Activated CD4-positive, alpha-beta T cell treated with anti-CD3 and anti-CD28 coated beads for 36 hours (primary cell): ENCODE measurements around the gene NT5C3A. TPM values are rescaled to one million over a fixed set of nuclear protein-coding genes. Genes with fewer than 3 reads are reported as not detected.
"Not testable (repeated sequence)": the region's sequence is repeated elsewhere in the genome, so short reads cannot be mapped to it uniquely, and the experiment has no call there.

Source experiments
- ATAC-seq: fragments of 200-7000 bp; cut with Tn5 transposase; one replicate; pipeline ENCODE4 v1.10.0; 2021; ENCODE audit warnings: mild to moderate bottlenecking, moderate library complexity
- CTCF ChIA-PET: fragments of 350-600 bp; sonication (Branson Sonifier 250); formaldehyde crosslinking; loops from one replicate; lab custom pipeline; 2021; ENCODE audit warnings: antibody characterized with exemption; lab: Charles Lee
- POLR2A ChIA-PET: fragments of 350-600 bp; sonication (Branson Sonifier 250); formaldehyde crosslinking; loops from one replicate; lab custom pipeline; 2021; ENCODE audit warnings: antibody characterized with exemption, inconsistent platforms; lab: Charles Lee
- DNase-seq: peaks from one replicate; pipeline ENCODE4 v3.0.0-alpha.2; 2020
- H3K27ac Mint-ChIP-seq: one replicate; pipeline ENCODE4 v1.8.0; 2021; ENCODE audit warnings: mixed read lengths
- H3K27me3 Mint-ChIP-seq: one replicate; pipeline ENCODE4 v1.8.0; 2021; ENCODE audit warnings: mixed read lengths
- H3K36me3 Mint-ChIP-seq: one replicate; pipeline ENCODE4 v1.8.0; 2021; ENCODE audit warnings: low read depth, mixed read lengths
- H3K4me1 Mint-ChIP-seq: one replicate; pipeline ENCODE4 v1.8.0; 2021; ENCODE audit warnings: mixed read lengths
- H3K4me3 Mint-ChIP-seq: one replicate; pipeline ENCODE4 v1.8.0; 2021; ENCODE audit warnings: mild to moderate bottlenecking, moderate library complexity, mixed read lengths
- H3K9me3 Mint-ChIP-seq: one replicate; pipeline ENCODE4 v1.8.0; 2021; ENCODE audit warnings: low read depth, mixed read lengths
- intact Hi-C, 2 experiments: fragments of 100-400 bp; cut with DNase I in 1 of 2; cut with micrococcal nuclease in 1 of 2; formaldehyde crosslinking; loops; one replicate each; pipeline versions ENCODE4 v1.14.2 to v1.15.1; 2022 to 2024; cut with DNase I, micrococcal nuclease
- total RNA-seq, 2 experiments: library from RNA; stranded (reverse); gene quantifications; one replicate each; pipeline ENCODE4 v1.2.3, GENCODE V29; 2021

NT5C3A gene
- total RNA-seq, 2 experiments from 2014 or later, result 40.9 to 45.0 TPM

- ATAC-seq, H3K4me3 Mint-ChIP-seq, intact Hi-C loops, POLR2A ChIA-PET, H3K27me3 Mint-ChIP-seq, H3K4me1 Mint-ChIP-seq, H3K27ac Mint-ChIP-seq, DNase-seq, H3K9me3 Mint-ChIP-seq: not testable (repeated sequence)
- CTCF ChIA-PET, result interaction anchor here (1.0 kb wide), 1 partner anchor 14 kb away, joined by 4 read pairs; no protein-coding TSS in a partner anchor
- H3K36me3 Mint-ChIP-seq, result peaks cover 32% of the 10 kb centered on the region
These were observed 32.2 kb upstream of the NT5C3A start for GRCh38 chr7:33094745-33095275.

- POLR2A ChIA-PET, result no interaction called here
- no peaks in the 10 kb centered on the region for H3K27me3 Mint-ChIP-seq
- no peak overlapping the region for H3K27ac Mint-ChIP-seq
- H3K9me3 Mint-ChIP-seq, result no peaks in the 10 kb centered on the region
- ATAC-seq (no peak), DNase-seq (no peak)
- no peaks in the 10 kb centered on the region for H3K4me1 Mint-ChIP-seq
- peaks cover 20% of the 10 kb centered on the region for H3K36me3 Mint-ChIP-seq
- intact Hi-C loops, result no loop called here
- CTCF ChIA-PET, result interaction anchor here (1.5 kb wide), 1 partner anchor 246 kb away, joined by 3 read pairs; no protein-coding TSS in a partner anchor
- H3K4me3 Mint-ChIP-seq, result no peak overlapping the region
These were observed 30.7 kb upstream of the NT5C3A start for GRCh38 chr7:33093266-33093665.

- H3K4me3 Mint-ChIP-seq, result no peak overlapping the region
- no peaks in the 10 kb centered on the region for H3K27me3 Mint-ChIP-seq
- ChIA-PET CTCF (interaction anchor here (0.5 to 0.9 kb wide), 3 partner anchors 12 to 245 kb away, joined by 3 to 5 read pairs (median 3); no protein-coding TSS in a partner anchor), POLR2A (no interaction called here)
- ATAC-seq (no peak), DNase-seq (no peak)
- intact Hi-C loops, result no loop called here
- no peaks in the 10 kb centered on the region for H3K9me3 Mint-ChIP-seq
- H3K27ac Mint-ChIP-seq, result no peak overlapping the region
- no peaks in the 10 kb centered on the region for H3K4me1 Mint-ChIP-seq
- peaks cover 14% of the 10 kb centered on the region for H3K36me3 Mint-ChIP-seq
These were observed 29.1 kb upstream of the NT5C3A start for GRCh38 chr7:33091641-33092191.

- no peaks in the 10 kb centered on the region for H3K4me1 Mint-ChIP-seq
- DNase-seq (no peak), ATAC-seq (no peak)
- ChIA-PET CTCF (interaction anchor here (0.5 to 0.8 kb wide), 2 partner anchors 12 to 23 kb away, joined by 3 read pairs; no protein-coding TSS in a partner anchor), POLR2A (no interaction called here)
- H3K36me3 Mint-ChIP-seq, result peaks cover 9% of the 10 kb centered on the region
- H3K27me3 Mint-ChIP-seq, result no peaks in the 10 kb centered on the region
- no peaks in the 10 kb centered on the region for H3K9me3 Mint-ChIP-seq
- H3K27ac Mint-ChIP-seq, result no peak overlapping the region
- H3K4me3 Mint-ChIP-seq, result no peak overlapping the region
- intact Hi-C loops, result no loop called here
These were observed 28.5 kb upstream of the NT5C3A start for GRCh38 chr7:33091111-33091531.

GRCh38 chr7:33089142-33089541, 26.6 kb upstream of the NT5C3A start:
- POLR2A ChIA-PET, result interaction anchor here (0.6 kb wide), 1 partner anchor 10 kb away, joined by 3 read pairs; no protein-coding TSS in a partner anchor
- H3K4me3 Mint-ChIP-seq, result no peak overlapping the region
- intact Hi-C loops, result no loop called here
- CTCF ChIA-PET, result no interaction called here
- H3K27ac Mint-ChIP-seq, result no peak overlapping the region
- H3K27me3 Mint-ChIP-seq, result no peaks in the 10 kb centered on the region
- no peaks in the 10 kb centered on the region for H3K9me3 Mint-ChIP-seq
- no peaks in the 10 kb centered on the region for H3K4me1 Mint-ChIP-seq
- DNase-seq (no peak), ATAC-seq (no peak)
- H3K36me3 Mint-ChIP-seq, result no peaks in the 10 kb centered on the region

- DNase-seq, result no peak
- no peaks in the 10 kb centered on the region for H3K27me3 Mint-ChIP-seq
- ChIA-PET CTCF (no interaction called here), POLR2A (no interaction called here)
- ATAC-seq, result no peak
- H3K4me3 Mint-ChIP-seq, result no peak overlapping the region
- H3K4me1 Mint-ChIP-seq, result no peaks in the 10 kb centered on the region
- no peak overlapping the region for H3K27ac Mint-ChIP-seq
- intact Hi-C loops, result no loop called here
- H3K9me3 Mint-ChIP-seq, result no peaks in the 10 kb centered on the region
- H3K36me3 Mint-ChIP-seq, result no peaks in the 10 kb centered on the region
These were observed 25.3 kb upstream of the NT5C3A start for GRCh38 chr7:33087858-33088257.

- ATAC-seq (no peak), DNase-seq (no peak)
- H3K4me1 Mint-ChIP-seq, result no peaks in the 10 kb centered on the region
- no peaks in the 10 kb centered on the region for H3K36me3 Mint-ChIP-seq
- H3K4me3 Mint-ChIP-seq, result no peak overlapping the region
- CTCF ChIA-PET, result no interaction called here
- no peaks in the 10 kb centered on the region for H3K27me3 Mint-ChIP-seq
- H3K27ac Mint-ChIP-seq, result no peak overlapping the region
- H3K9me3 Mint-ChIP-seq, result no peaks in the 10 kb centered on the region
- POLR2A ChIA-PET, result no interaction called here
- intact Hi-C loops, result no loop called here
These were observed 24.8 kb upstream of the NT5C3A start for GRCh38 chr7:33087356-33087755.

- Mint-ChIP-seq H3K27me3 (no peaks in the 10 kb centered on the region), H3K36me3 (no peaks in the 10 kb centered on the region), H3K4me3 (no peak overlapping the region), H3K4me1 (peaks cover 13% of the 10 kb centered on the region), H3K9me3 (no peaks in the 10 kb centered on the region), H3K27ac (no peak overlapping the region)
- DNase-seq (no peak), ATAC-seq (no peak)
- intact Hi-C loops, result no loop called here
- ChIA-PET CTCF (interaction anchor here (0.5 to 1.5 kb wide), 2 partner anchors 11 to 28 kb away, joined by 3 to 4 read pairs; no protein-coding TSS in a partner anchor), POLR2A (no interaction called here)
These were observed 17.5 kb upstream of the NT5C3A start for GRCh38 chr7:33079763-33080690.

GRCh38 chr7:33079096-33079495, 16.5 kb upstream of the NT5C3A start:
- intact Hi-C loops, result no loop called here
- Mint-ChIP-seq H3K9me3 (no peaks in the 10 kb centered on the region), H3K27ac (no peak overlapping the region), H3K4me1 (peaks cover 13% of the 10 kb centered on the region), H3K27me3 (no peaks in the 10 kb centered on the region), H3K36me3 (no peaks in the 10 kb centered on the region), H3K4me3 (no peak overlapping the region)
- CTCF ChIA-PET, result interaction anchor here (0.5 to 1.5 kb wide), 2 partner anchors 12 to 29 kb away, joined by 3 to 4 read pairs; no protein-coding TSS in a partner anchor
- ATAC-seq, result no peak
- POLR2A ChIA-PET, result no interaction called here
- no peak for DNase-seq

GRCh38 chr7:33076737-33077136, 14.2 kb upstream of the NT5C3A start:
- peaks cover 1% of the 10 kb centered on the region for H3K27me3 Mint-ChIP-seq
- intact Hi-C loops, result no loop called here
- H3K27ac Mint-ChIP-seq, result no peak overlapping the region
- CTCF ChIA-PET, result interaction anchor here (0.6 to 1.5 kb wide), 2 partner anchors 54 to 414 kb away, joined by 3 read pairs; no protein-coding TSS in a partner anchor
- H3K4me1 Mint-ChIP-seq, result peaks cover 13% of the 10 kb centered on the region
- no peaks in the 10 kb centered on the region for H3K36me3 Mint-ChIP-seq
- no peak overlapping the region for H3K4me3 Mint-ChIP-seq
- peaks cover 2% of the 10 kb centered on the region for H3K9me3 Mint-ChIP-seq
- no peak for DNase-seq
- POLR2A ChIA-PET, result no interaction called here
- no peak for ATAC-seq

- no peak overlapping the region for H3K4me3 Mint-ChIP-seq
- intact Hi-C loops, result no loop called here
- H3K9me3 Mint-ChIP-seq, result peaks cover 4% of the 10 kb centered on the region
- POLR2A ChIA-PET, result no interaction called here
- CTCF ChIA-PET, result interaction anchor here (0.8 to 1.0 kb wide), 3 partner anchors 10 to 34 kb away, joined by 3 to 4 read pairs (median 3); partner anchors contain the start of gene RP9
- H3K27me3 Mint-ChIP-seq, result peaks cover 1% of the 10 kb centered on the region
- H3K4me1 Mint-ChIP-seq, result peaks cover 13% of the 10 kb centered on the region
- no peak overlapping the region for H3K27ac Mint-ChIP-seq
- H3K36me3 Mint-ChIP-seq, result no peaks in the 10 kb centered on the region
- ATAC-seq (no peak), DNase-seq (no peak)
These were observed 13.4 kb upstream of the NT5C3A start for GRCh38 chr7:33075818-33076518.
